ENCODE data around the gene SH3RF1.

The SH3RF1 gene

DNA sequence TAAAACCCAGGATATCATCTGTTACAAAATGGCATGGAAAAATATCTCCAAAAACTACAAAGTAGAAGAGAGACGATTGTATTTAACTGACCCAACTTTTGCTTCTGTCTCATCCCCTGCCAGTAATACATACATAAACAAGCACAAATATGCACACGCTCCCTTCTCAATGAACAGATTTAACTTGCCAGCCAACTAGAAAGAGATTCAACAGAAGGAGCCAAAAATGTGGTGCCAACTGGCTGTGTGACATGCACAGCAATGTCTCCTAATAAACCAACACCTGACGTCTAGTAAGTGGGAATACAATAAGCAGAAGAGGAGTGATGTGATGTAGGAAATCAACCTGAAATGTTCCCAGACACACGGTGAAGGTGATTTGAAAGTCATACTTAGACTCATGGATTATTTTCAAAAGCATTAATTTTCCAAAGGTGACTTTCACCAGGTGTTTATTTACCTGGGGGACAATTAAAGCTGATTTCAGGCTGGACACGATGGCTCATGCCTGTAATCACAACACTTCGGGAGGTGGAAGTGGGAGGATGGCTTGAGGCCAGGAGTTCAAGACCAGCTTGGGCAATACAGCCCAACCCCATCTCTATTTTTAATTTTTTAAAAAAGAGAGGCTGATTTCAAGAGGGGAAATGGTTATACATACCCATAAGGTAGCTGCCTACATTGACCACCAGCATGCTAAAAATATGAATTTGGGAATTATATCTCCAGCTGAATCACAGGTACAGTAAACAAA, 33.7 kb downstream of the SH3RF1 start:
- Histone ChIP-seq H3K36me3 (replicated peaks) (no peaks in the 10 kb centered on the region), H3K4me1 (no peaks in the 10 kb centered on the region; the same call in none of the 2 replicates)
- in situ Hi-C loops (cut with MboI; ENCODE audit: low sequenced_read_pairs) = no loop called here

GRCh38 chr4:169236078-169236477, 34.7 kb downstream of the SH3RF1 start:
- DNase-seq (ENCODE audit: low spot score in 2 of 2) = no peak
- no peaks in the 10 kb centered on the region for H3K9me3 ChIP-seq
- in situ Hi-C loops (cut with MboI; ENCODE audit: low sequenced_read_pairs) = no loop called here
- no peaks in the 10 kb centered on the region for H3K36me3 ChIP-seq (replicated peaks)
- H3K4me1 ChIP-seq = no peaks in the 10 kb centered on the region; the same call in none of the 2 replicates
- no peaks in the 10 kb centered on the region for H3K27me3 ChIP-seq (ENCODE audit: low read depth)
- no peak overlapping the region for H3K4me3 ChIP-seq

More for the DNA sequence above, 33.7 kb downstream of the SH3RF1 start:
- no peak for DNase-seq (ENCODE audit: low spot score in 2 of 2)
- Histone ChIP-seq H3K27me3 (ENCODE audit: low read depth) (no peaks in the 10 kb centered on the region), H3K4me3 (no peak overlapping the region), H3K9me3 (no peaks in the 10 kb centered on the region)

GRCh38 chr4:169234137-169234855, 36.5 kb downstream of the SH3RF1 start:
- in situ Hi-C loops (cut with MboI; ENCODE audit: low sequenced_read_pairs) = no loop called here
- no peak for DNase-seq (ENCODE audit: low spot score in 2 of 2)
- no peaks in the 10 kb centered on the region; the same call in none of the 2 replicates for H3K4me1 ChIP-seq
- no peaks in the 10 kb centered on the region for H3K27me3 ChIP-seq (ENCODE audit: low read depth)
- no peak overlapping the region for H3K4me3 ChIP-seq
- H3K9me3 ChIP-seq = no peaks in the 10 kb centered on the region
- no peaks in the 10 kb centered on the region for H3K36me3 ChIP-seq (replicated peaks)

GRCh38 chr4:169233691-169234090, 37.1 kb downstream of the SH3RF1 start:
- no peaks in the 10 kb centered on the region for H3K9me3 ChIP-seq
- H3K4me3 ChIP-seq = no peak overlapping the region
- no peaks in the 10 kb centered on the region for H3K27me3 ChIP-seq (ENCODE audit: low read depth)
- no peak for DNase-seq (ENCODE audit: low spot score in 2 of 2)
- no peaks in the 10 kb centered on the region for H3K36me3 ChIP-seq (replicated peaks)
- in situ Hi-C loops (cut with MboI; ENCODE audit: low sequenced_read_pairs) = no loop called here
- no peaks in the 10 kb centered on the region; the same call in 1 of the 2 replicates for H3K4me1 ChIP-seq

GRCh38 chr4:169231647-169232262, 39.0 kb downstream of the SH3RF1 start:
- in situ Hi-C loops (cut with MboI; ENCODE audit: low sequenced_read_pairs) = no loop called here
- H3K36me3 ChIP-seq (replicated peaks) = no peaks in the 10 kb centered on the region
- H3K4me1 ChIP-seq = no peaks in the 10 kb centered on the region; the same call in 1 of the 2 replicates
- H3K4me3 ChIP-seq = no peak overlapping the region
- no peaks in the 10 kb centered on the region for H3K9me3 ChIP-seq
- no peaks in the 10 kb centered on the region for H3K27me3 ChIP-seq (ENCODE audit: low read depth)
- DNase-seq (ENCODE audit: low spot score in 2 of 2) = no peak

GRCh38 chr4:169229571-169230028, 41.2 kb downstream of the SH3RF1 start:
- no peaks in the 10 kb centered on the region for H3K36me3 ChIP-seq (replicated peaks)
- DNase-seq (ENCODE audit: low spot score in 2 of 2) = no peak

GRCh38 chr4:169228076-169228475, 42.7 kb downstream of the SH3RF1 start:
- Histone ChIP-seq H3K4me1 (no peaks in the 10 kb centered on the region), H3K36me3 (replicated peaks) (no peaks in the 10 kb centered on the region), H3K27me3 (ENCODE audit: low read depth) (no peaks in the 10 kb centered on the region), H3K9me3 (no peaks in the 10 kb centered on the region), H3K4me3 (no peak overlapping the region)
- in situ Hi-C loops (cut with MboI; ENCODE audit: low sequenced_read_pairs) = no loop called here
- no peak for DNase-seq (ENCODE audit: low spot score in 2 of 2)

More at GRCh38 chr4:169229571-169230028, 41.2 kb downstream of the SH3RF1 start:
- no peak overlapping the region for H3K4me3 ChIP-seq
- in situ Hi-C loops (cut with MboI; ENCODE audit: low sequenced_read_pairs) = no loop called here
- H3K9me3 ChIP-seq = no peaks in the 10 kb centered on the region
- H3K27me3 ChIP-seq (ENCODE audit: low read depth) = no peaks in the 10 kb centered on the region
- H3K4me1 ChIP-seq = no peaks in the 10 kb centered on the region

DNA sequence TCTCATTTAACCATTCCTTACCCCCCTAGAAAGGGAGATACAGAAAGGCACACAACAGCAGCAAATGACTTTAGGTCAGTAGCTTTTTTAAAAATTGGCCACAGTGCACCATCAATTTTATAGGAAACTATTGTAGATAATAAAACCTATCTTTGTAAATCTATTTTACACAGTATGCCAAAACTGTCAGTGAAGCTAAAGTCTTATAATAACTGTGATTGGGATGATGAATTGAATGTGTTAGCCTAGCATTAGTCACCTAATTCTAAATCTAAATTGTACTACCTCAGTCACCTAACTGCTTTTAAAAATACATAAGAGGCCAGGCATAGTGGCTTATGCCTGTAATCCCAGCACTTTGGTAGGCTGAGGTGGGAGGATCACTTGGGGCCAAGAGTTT, 44.2 kb downstream of the SH3RF1 start:
- H3K4me1 ChIP-seq = no peaks in the 10 kb centered on the region
- no peak overlapping the region for H3K4me3 ChIP-seq
- H3K36me3 ChIP-seq (replicated peaks) = no peaks in the 10 kb centered on the region
- in situ Hi-C loops (cut with MboI; ENCODE audit: low sequenced_read_pairs) = no loop called here
- no peaks in the 10 kb centered on the region for H3K9me3 ChIP-seq
- no peaks in the 10 kb centered on the region for H3K27me3 ChIP-seq (ENCODE audit: low read depth)
- no peak for DNase-seq (ENCODE audit: low spot score in 2 of 2)

DNA sequence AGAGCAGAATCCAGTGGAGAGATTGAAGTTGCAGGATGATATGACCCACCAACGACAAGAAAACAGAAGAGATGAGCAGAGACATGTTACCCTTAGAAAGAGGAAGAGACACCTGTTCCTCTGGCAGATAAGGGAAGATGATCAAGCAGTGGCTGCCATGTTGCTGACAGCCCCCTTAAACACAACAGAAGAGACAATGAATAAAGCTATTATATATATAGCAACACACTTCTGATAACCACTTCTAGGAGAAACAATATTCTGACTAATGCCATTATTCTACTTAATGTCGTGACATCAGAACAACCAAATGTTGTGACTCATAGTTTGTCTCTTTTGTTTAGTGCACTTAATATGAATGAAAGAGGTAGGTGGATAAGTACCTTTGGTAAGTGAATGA, 44.9 kb downstream of the SH3RF1 start:
- in situ Hi-C loops (cut with MboI; ENCODE audit: low sequenced_read_pairs) = no loop called here
- Histone ChIP-seq H3K36me3 (replicated peaks) (no peaks in the 10 kb centered on the region), H3K4me3 (no peak overlapping the region), H3K9me3 (no peaks in the 10 kb centered on the region), H3K27me3 (ENCODE audit: low read depth) (no peaks in the 10 kb centered on the region), H3K4me1 (no peaks in the 10 kb centered on the region)
- DNase-seq (ENCODE audit: low spot score in 2 of 2) = no peak

- Histone ChIP-seq H3K36me3 (replicated peaks) (no peaks in the 10 kb centered on the region), H3K4me3 (no peak overlapping the region), H3K4me1 (no peaks in the 10 kb centered on the region), H3K9me3 (no peaks in the 10 kb centered on the region), H3K27me3 (ENCODE audit: low read depth) (no peaks in the 10 kb centered on the region)
- in situ Hi-C loops (cut with MboI; ENCODE audit: low sequenced_read_pairs) = no loop called here
- DNase-seq (ENCODE audit: low spot score in 2 of 2) = no peak
These were observed 45.6 kb downstream of the SH3RF1 start for GRCh38 chr4:169225058-169225751.

DNA sequence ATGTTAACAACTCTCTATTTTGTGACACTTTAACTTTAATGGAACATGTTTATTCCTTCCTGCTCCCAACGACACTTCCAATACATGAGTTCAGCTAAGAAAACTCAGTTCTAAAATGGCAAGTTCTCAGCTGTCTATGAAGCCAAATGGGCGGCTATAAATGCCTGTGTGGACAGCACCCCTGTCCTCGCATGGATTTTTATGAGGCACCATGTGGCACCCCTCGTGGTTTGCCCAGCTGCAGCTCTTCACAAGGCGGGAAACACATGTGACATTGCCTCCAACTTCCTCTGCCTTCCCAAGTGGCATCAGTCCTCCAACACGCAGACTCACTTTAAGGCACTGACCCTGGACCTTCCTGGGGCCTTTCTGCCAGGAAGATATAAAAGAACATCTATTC, 48.0 kb downstream of the SH3RF1 start:
- in situ Hi-C loops (cut with MboI; ENCODE audit: low sequenced_read_pairs) = no loop called here
- H3K4me3 ChIP-seq = no peak overlapping the region
- no peaks in the 10 kb centered on the region for H3K36me3 ChIP-seq (replicated peaks)
- H3K4me1 ChIP-seq = no peaks in the 10 kb centered on the region
- DNase-seq (ENCODE audit: low spot score in 2 of 2) = no peak
- no peaks in the 10 kb centered on the region for H3K27me3 ChIP-seq (ENCODE audit: low read depth)
- H3K9me3 ChIP-seq = no peaks in the 10 kb centered on the region

DNA sequence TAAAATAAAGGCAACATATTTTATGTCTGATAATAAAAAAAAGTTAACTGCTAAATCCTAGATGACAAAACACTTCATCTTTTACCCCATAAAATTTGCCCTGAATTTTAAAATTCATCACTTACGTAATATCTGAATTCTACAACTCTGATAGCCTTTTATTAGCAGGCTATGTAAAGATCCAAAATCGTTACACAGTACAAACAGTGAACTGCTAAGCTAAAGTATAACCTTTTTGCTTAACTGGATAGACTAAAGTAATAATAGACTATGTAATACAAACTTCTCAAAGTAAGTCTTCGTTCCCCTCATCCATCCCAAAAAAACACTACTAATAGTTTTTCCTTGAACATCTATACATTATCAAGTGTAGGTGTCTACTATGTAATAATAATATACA, 49.1 kb downstream of the SH3RF1 start:
- Histone ChIP-seq H3K9me3 (no peaks in the 10 kb centered on the region), H3K27me3 (ENCODE audit: low read depth) (no peaks in the 10 kb centered on the region), H3K4me1 (no peaks in the 10 kb centered on the region), H3K4me3 (no peak overlapping the region), H3K36me3 (replicated peaks) (no peaks in the 10 kb centered on the region)
- DNase-seq (ENCODE audit: low spot score in 2 of 2) = no peak
- in situ Hi-C loops (cut with MboI; ENCODE audit: low sequenced_read_pairs) = no loop called here

DNA sequence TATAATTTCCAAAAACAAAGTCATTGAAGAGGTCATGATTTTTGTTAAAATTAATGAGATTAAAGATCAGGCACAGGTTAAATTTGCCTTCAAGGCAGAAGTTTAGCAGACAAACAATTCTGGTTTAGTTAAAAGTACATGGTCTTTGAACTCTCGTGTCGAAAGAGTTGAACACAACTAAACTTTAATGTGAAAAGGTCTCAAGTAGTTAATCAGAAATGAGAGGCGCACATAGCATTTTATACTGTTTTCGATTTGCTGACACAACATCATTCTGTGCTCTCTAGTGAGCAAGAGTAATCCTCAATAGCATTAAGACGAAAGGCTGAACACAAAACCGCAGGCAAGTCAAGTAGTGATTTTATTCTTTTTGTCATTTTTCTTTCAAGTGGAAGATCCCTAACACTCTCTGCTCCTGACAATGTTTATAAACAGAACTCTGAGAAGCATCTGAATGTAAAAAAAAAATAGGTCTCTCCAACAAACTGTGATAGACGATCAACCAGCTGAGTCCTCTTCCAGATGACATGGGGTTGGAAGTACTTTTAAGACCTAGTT, 49.8 kb downstream of the SH3RF1 start:
- DNase-seq (ENCODE audit: low spot score in 2 of 2) = no peak
- Histone ChIP-seq H3K9me3 (no peaks in the 10 kb centered on the region), H3K27me3 (ENCODE audit: low read depth) (no peaks in the 10 kb centered on the region), H3K4me1 (no peaks in the 10 kb centered on the region), H3K36me3 (replicated peaks) (no peaks in the 10 kb centered on the region), H3K4me3 (no peak overlapping the region)
- in situ Hi-C loops (cut with MboI; ENCODE audit: low sequenced_read_pairs) = no loop called here

Data from HAP-1 (cell line).